ENCODE data around the gene RXRA. TPM values are rescaled to one million over a fixed set of nuclear protein-coding genes. Genes with fewer than 3 reads are reported as not detected.

RXRA gene
- polyA plus RNA-seq, 1 donor from 2014 or later: 2.7 TPM

DNA sequence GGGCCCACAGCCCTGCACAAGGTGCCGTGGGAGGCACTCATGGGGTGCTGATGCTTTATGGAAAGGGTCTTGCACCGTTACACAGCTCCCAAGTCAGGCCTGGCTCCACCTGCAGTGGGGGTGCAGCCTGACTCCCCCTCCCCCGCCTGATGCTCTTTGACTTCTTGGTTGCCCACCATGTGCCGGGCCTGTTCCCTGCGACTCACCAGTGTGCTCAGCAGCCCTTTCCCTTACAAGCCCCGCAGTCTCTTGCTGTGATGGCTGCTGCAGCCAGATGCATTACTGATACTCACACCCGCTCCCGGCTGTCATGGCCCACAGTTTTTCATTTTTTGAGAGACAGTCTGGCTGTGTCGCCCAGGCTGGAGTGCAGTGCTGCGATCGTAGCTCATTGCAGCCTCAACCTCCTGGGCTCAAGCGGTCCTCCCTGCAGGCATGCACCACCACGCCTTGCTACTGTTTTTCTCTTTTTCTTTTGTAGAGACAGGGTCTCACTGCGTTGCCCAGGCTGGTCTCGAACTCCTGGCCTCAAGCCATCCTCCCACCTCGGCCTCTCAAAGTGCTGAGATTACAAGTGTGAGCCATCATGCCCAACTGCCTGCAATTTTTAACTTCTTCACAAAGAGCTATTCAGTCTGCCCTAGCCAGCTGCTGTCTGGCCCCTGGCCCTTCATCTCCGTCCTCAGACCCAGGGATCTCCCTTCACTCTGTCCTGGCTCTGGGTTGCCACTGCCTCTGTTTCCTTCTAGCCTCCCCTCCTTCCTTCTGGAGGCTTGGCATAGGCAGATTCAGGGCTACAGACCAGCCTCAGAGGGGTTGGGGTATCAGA lies 109.5 kb downstream of the RXRA start:
- H3K4me2 ChIP-seq (ENCODE audit: low read length): no peak overlapping the region
- H3K27ac ChIP-seq (ENCODE audit: low read length): no peak overlapping the region
- H3F3A ChIP-seq (ENCODE audit: insufficient read depth, low read length, poor library complexity, severe bottlenecking): no peaks in the 10 kb centered on the region
- TF ChIP-seq EZH2 (IDR thresholded peaks at IDR 0.05; ENCODE audit: borderline replicate concordance, insufficient read depth, low read length, poor library complexity, severe bottlenecking): no peak
- no peak for TF ChIP-seq SMC3 (conservative IDR thresholded peaks at IDR 0.05; ENCODE audit: poor library complexity)
- TF ChIP-seq RAD21 (conservative IDR thresholded peaks at IDR 0.05): no peak
- TF ChIP-seq CTCF (IDR thresholded peaks at IDR 0.05; ENCODE audit: poor library complexity, severe bottlenecking): no peak
- no peak for TF ChIP-seq TAF1 (IDR thresholded peaks at IDR 0.05; ENCODE audit: low read depth)
- TF ChIP-seq REST (IDR thresholded peaks at IDR 0.05; ENCODE audit: borderline replicate concordance): no peak
- TF ChIP-seq MXI1 (conservative IDR thresholded peaks at IDR 0.05; ENCODE audit: poor library complexity, severe bottlenecking): no peak
- TF ChIP-seq POLR2AphosphoS5 (IDR thresholded peaks at IDR 0.05): no peak
- TF ChIP-seq EP300 (conservative IDR thresholded peaks at IDR 0.05; ENCODE audit: poor library complexity, severe bottlenecking): no peak
- H2AFZ ChIP-seq (ENCODE audit: low read depth, low read length): no peak overlapping the region
- H3K9ac ChIP-seq (ENCODE audit: low read length): no peak overlapping the region
- H3K36me3 ChIP-seq (ENCODE audit: insufficient read depth, low read length): no peaks in the 10 kb centered on the region
- no peaks in the 10 kb centered on the region for H3K79me2 ChIP-seq (replicated peaks; ENCODE audit: insufficient read depth, low read length)
- H3K27me3 ChIP-seq (ENCODE audit: insufficient read depth, low read depth, low read length): no peaks in the 10 kb centered on the region
- H4K20me1 ChIP-seq (ENCODE audit: insufficient read depth): no peaks in the 10 kb centered on the region
- H3K4me3 ChIP-seq (ENCODE audit: low read length): no peak overlapping the region
- H3K9me2 ChIP-seq (ENCODE audit: insufficient read depth, low read length): no peaks in the 10 kb centered on the region
- no peaks in the 10 kb centered on the region for H3K9me3 ChIP-seq (ENCODE audit: low read length)

GRCh38 chr9:134436379-134436762 lies 110.1 kb downstream of the RXRA start:
- Histone ChIP-seq H3K9me2 (ENCODE audit: insufficient read depth, low read length) (no peaks in the 10 kb centered on the region), H3K9me3 (ENCODE audit: low read length) (no peaks in the 10 kb centered on the region), H3K79me2 (replicated peaks; ENCODE audit: insufficient read depth, low read length) (no peaks in the 10 kb centered on the region), H3K27me3 (ENCODE audit: insufficient read depth, low read depth, low read length) (no peaks in the 10 kb centered on the region), H3F3A (ENCODE audit: insufficient read depth, low read length, poor library complexity, severe bottlenecking) (no peaks in the 10 kb centered on the region), H2AFZ (ENCODE audit: low read depth, low read length) (no peak overlapping the region), H3K4me2 (ENCODE audit: low read length) (no peak overlapping the region), H3K4me3 (ENCODE audit: low read length) (no peak overlapping the region), H4K20me1 (ENCODE audit: insufficient read depth) (no peaks in the 10 kb centered on the region), H3K27ac (ENCODE audit: low read length) (no peak overlapping the region), H3K36me3 (ENCODE audit: insufficient read depth, low read length) (no peaks in the 10 kb centered on the region), H3K9ac (ENCODE audit: low read length) (no peak overlapping the region)
- no peak for TF ChIP-seq CTCF (IDR thresholded peaks at IDR 0.05; ENCODE audit: poor library complexity, severe bottlenecking)
- no peak for TF ChIP-seq SMC3 (conservative IDR thresholded peaks at IDR 0.05; ENCODE audit: poor library complexity)
- TF ChIP-seq REST (IDR thresholded peaks at IDR 0.05; ENCODE audit: borderline replicate concordance): no peak
- TF ChIP-seq EZH2 (IDR thresholded peaks at IDR 0.05; ENCODE audit: borderline replicate concordance, insufficient read depth, low read length, poor library complexity, severe bottlenecking): no peak
- no peak for TF ChIP-seq MXI1 (conservative IDR thresholded peaks at IDR 0.05; ENCODE audit: poor library complexity, severe bottlenecking)
- no peak for TF ChIP-seq EP300 (conservative IDR thresholded peaks at IDR 0.05; ENCODE audit: poor library complexity, severe bottlenecking)
- TF ChIP-seq RAD21 (conservative IDR thresholded peaks at IDR 0.05): no peak
